Muscle of arm (tissue), 12 donors: ENCODE data around the gene KLHL17. TPM values are rescaled to one million over a fixed set of nuclear protein-coding genes. Genes with fewer than 3 reads are reported as not detected.
"Not testable (repeated sequence)": the region's sequence is repeated elsewhere in the genome, so short reads cannot be mapped to it uniquely, and the experiment has no call there.

Experiments used
- DNase-seq: peaks from one replicate; pipeline ENCODE4 v3.0.0-alpha.2; 2013
- polyA plus RNA-seq, 12 donors: library from polyadenylated mRNA; unstranded; fragments of 120-200 nt; gene quantifications; one replicate each; pipeline ENCODE4 v1.2.1, GENCODE V29; 2013; ENCODE audit not compliant: insufficient read length in 12 of 12

The KLHL17 gene
- polyA plus RNA-seq, 12 donors = 2.6 to 11.4 (median 4.8) TPM; not detected in 2

DNA sequence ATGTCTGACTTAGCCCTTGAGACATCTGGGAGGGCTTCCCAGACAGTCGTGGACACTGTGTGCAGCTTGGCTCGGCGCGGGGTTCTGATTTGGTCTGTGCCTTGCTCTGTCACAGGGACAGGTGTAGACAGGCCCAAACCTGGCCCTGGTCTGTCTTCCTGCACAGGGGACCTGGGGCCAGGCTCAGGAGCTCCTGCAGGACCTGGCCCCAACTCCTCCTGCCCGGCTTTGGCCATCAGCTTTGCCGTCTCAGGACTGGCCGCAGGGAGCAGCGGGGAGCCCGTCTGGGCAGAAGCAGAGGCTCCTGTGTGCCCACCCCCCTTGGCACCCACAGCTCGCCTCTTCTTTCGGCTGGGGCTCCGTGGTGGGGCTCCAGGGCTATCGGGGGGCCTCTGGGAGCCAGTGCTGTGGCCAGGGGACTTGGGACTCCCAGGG, 19.8 kb downstream of the KLHL17 start:
- no peak for DNase-seq

DNA sequence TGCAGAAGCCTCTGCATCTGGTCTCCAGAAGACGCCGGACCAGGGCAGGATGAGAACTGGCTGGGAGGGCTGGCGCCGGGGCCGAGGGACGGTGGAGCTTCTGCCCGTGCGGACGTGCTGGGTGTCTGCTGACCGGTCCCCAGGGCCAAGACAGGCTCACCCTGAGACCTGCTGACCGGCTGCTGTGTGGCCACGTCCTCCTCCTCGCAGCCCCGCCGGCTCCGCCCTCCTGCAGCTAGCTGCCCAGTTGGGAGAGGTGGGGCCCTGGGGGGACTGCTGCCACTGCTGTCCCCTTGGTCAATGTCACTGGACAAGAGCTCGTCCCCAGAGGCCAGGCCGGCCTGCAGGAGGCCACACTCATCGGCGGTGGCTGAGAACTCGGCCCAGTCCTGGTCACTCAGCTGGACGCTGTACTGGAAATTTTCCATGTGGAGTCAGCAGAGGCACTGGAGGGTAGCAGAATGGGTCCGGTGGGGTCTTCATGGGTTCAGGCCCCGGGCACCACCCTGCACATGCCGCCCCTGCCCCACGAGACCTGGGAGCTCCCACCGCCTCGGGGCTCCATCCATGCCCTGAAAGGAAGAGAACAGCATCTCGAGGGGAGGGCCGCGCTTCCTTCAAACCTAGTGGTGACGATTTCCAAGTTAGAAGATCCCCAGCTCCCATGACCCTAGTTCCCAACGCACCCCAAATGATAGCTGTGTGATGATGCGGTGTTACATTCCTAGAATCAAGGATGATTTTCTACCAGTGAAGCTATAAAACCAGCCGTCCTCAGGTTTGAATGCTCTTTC, 20.4 kb downstream of the KLHL17 start:
- no peak for DNase-seq

DNA sequence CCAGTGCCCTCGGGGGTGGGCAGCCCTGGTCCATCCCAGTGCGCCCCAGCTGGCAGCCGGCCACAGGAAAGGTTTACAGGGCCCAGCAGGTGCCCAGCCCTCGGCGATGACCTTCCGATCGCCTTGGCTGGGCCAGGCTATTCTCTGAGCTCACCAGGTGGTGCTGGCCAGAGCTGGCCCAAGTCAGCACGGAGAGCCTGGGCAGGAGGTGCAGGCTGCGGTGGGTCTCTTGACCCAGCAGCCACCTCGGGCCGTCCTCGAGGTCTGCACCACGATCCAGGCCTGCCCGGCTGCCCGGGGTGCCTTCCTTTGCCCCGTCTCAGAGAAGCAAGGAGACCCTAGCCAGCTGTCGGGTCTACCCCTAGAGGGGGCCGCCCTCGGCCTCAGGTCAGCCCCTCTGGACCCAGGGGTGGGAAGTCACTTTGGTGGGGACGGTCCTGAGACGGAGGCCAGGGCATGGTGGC, 21.1 kb downstream of the KLHL17 start:
- no peak for DNase-seq

DNA sequence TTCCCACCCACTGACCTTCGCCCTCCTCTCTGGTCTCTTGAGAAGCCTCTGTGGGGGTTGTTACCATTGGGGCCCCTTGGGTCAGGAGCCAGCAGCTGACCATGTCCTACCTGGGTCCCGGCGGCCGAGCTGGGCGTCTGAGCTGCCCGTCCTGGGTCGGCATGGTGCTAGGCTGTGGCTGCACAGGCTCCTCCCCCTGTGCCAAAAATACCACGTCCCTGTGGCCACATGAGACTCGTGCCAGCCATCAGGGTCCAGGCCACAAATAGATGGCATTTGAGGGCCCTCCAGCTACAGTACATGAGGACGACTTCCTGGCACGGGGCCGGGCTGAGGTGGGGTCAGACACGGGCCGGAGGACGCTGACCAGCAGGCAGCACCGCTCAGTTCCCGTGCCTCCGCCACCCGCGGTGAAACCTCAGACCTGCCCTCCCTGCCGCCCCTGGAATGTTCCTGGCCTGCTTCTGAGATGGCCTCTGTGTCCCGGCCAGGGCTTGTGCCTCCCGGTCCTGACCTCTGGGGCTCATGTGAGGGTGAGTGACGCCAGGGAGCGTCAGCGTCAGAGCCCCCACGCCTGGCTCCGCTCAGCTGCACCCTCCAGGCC, 21.7 kb downstream of the KLHL17 start, which contains the start of gene PERM1:
Gene PERM1 (minus strand): TSS at position 139 of the 604 bp plus-strand sequence. CDS start 1,064 bp downstream, outside the sequence.
- DNase-seq = no peak

DNA sequence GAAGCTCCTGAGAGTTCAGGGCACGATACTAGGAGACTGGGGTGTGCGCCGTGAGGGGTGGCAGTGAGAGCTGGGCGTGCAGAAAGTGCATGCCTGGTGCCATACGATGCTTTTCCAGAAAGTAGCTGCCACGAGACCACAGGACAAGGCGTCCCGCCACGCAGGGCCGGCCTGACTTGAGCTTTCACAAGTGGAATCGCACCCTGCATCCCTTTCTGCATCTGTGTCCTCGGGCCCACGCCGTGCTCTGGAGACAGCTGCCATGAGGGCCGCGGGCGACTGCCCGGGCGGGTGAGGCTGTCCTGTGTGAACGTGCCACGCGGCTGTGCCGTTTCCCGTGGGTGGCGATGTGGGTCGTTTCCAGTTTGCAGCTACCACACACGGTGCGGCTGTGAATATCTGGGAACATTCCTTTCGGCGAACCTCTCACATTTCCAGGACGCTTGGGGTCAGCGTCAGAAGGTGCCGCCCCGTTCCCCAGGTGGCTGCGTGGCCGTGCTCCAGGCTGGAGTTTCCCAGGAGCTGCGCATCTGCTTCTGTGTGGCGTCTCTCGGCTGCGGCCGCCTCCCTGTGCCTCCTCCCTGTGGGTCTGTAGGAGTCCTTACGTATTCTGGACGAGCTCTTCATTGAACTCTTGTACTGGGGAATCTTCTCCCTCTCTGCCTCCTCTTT, 22.5 kb downstream of the KLHL17 start:
- DNase-seq = no peak

DNA sequence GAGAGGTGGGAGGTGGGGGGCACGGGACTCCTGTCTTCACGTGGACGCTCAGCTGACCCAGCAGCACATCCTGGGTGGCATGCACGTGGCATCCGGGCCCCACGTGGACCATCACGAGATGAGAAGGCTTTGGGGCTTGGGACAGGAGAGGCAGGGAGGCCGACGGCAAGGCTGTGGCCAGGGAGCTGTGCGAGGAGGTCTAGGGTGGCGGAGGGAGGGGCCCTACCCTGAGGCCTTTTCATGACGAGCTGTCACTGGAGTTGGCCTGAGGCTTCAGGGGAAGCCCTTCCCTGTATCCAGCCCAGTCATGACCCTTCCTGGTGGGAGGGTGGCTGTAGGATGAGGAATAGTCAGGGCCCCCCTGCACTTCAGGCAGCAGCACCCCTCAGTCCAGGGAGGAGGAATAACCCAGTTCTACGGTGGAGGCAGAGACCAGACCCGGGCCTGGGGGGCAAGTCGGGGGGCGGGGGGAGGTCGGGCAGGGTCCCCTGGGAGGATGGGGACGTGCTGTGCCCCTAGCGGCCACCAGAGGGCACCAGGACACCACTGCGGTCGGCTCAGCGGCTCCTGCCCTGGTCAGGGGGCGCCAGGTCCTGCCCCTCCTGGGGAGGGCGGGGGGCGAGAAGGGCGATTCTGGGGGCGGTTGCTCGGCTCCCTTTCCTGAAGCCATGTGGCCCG, 23.6 kb downstream of the KLHL17 start:
- no peak for DNase-seq

DNA sequence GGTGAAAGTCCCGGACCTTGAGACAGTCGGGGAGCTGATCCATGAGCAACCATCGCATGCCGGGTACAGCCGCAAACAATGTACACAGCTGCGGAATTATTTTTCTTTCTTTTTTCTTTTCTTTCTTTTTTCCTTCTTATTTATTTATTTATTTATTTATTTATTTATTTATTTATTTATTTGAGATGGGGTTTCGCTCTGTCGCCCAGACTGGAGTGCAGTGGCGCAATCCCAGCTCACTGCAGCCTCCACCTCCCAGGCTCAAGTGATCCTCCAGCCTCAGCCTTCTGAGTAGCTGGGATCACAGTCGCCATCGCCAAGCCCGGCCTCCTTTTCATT, 24.1 kb downstream of the KLHL17 start:
- DNase-seq = no peak

DNA sequence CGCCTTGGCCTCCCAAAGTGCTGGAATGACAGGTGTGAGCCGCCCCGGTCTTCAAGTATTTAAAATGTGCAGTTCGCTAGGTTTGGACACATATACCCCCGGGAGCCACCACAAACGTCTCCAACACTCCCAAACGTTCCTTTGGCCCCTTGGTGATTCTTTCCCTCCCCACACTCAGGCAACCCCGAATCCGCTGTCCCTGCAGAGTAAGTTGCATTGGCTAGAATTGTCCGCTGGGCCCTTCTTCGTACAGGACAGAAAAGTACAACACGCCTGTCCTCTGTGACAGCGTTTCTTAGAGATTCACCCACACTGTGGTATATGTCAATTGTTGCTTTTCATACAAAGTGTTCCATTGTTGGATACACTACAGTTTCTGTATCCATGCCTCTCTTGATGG, 24.7 kb downstream of the KLHL17 start:
- DNase-seq = no peak

DNA sequence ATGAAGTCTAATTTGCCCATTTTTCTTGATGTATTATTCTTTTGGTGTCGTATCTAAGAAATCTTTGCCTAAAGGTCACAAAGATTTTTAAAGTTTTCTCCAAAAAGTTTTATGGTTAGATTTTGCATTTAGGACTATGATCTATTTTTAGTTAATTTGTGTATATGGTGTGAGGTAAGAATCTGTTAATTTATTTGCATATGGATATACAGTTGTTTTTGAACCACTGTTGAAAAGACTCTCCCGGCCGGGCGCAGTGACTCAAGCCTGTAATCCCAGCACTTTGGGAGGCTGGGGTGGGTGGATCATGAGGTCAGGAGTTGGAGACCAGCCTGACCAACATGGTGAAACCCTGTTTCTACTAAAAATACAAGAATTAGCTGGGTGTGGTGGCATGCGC, 27.7 kb downstream of the KLHL17 start:
- DNase-seq = not testable (repeated sequence)

DNA sequence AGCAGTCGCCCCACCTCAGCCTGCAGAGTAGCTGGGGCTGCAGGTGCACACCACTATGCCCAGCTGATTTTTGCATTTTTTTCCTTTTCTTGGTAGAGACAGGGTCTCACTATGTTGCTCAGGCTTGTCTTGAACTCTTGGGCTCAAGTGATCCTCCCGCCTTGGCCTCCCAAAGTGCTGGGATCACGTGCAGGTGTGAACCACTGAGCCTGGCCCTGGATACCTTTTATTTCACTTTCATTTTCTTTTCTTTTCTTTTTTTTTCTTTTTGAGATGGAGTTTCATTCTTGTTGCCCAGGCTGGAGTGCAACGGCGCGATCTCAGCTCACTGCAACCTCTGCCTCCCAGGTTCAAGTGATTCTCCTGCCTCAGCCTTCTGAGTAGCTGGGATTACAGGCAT, 30.9 kb downstream of the KLHL17 start:
- DNase-seq = not testable (repeated sequence)

DNA sequence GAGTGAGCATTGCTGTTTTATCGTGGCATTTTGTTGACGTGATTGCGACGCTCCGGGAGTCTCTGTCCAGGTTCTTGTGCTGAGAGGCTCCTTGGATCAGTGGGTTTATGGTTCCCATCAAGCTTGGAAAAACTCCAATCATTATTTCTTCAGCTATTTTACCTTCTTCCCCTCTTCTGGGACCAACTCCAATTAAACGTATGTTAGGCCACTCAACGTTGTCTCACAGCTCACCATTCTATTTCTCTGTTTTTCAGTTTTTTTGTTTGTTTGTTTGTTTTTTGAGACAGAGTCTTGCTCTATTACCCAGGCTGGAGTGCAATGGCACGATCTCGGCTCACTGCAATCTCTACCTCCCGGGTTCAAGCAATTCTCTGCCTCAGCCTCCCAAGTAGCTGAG, 31.5 kb downstream of the KLHL17 start:
- DNase-seq = no peak

DNA sequence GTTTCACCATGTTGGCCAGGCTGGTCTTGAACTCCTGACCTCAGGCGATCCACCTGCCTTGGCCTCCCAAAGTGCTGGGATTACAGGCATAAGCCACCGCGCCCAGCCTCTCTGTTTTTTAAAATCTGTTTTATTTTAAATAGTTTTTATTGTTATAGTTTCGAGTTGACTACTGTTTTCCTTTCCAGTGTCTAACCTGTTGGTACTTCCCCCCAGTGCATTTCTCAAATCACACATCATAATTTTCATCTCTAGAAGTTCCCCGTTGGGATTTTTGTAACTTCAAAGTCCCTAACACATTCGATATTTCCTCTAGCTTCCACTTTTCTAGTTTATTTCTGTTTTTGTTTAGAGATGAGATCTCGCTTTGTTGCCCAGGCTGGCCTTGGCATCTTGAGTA, 32.0 kb downstream of the KLHL17 start:
- DNase-seq = no peak

DNA sequence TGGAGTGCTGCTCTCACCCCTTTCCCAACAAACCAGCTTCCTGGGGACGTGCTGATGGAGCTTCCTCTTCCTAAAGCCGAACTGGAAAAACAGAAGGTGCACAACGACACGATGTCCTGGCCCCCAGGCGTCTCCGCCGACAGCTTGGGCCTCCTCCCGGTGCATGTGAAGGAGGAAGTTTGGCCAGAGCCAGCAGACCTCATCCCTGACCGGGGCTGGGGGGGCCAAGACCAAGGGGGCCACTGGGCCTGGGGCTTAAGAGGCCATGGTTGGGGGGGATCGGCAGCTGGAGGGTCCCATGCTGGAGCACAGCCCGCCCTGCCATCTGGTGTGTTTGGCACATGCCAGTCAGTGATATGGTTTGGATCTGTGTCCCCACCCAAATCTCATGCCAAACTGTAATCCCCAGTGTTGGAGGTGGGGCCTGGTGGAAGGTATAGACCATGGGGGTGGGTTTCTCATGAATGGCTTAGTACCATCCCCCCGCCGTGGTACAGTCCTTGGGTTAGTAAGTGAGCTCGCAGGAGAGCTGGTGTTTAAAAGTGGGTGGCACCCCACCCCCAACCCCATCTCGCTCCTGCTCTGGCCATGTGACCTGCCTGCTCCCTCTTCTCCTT, 33.1 kb downstream of the KLHL17 start:
- no peak for DNase-seq

DNA sequence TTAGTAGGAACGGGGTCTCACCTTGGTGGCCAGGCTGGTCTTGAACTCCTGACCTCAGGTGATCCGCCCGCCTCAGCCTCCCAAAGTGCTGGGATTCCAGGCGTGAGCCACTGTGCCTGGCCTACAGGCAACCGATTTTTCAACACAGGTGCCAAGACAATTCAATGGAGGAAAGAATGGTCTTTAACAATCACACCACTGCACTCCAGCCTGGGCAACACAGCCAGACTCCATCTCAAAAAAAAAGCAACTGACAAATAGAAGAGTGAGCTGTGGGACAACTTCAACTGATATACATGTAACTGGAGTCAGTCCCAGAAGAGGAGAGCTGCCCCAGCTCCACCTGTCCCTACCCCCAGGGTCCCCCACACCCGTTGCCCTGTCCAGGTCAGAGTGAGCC, 34.2 kb downstream of the KLHL17 start:
- DNase-seq = not testable (repeated sequence)

DNA sequence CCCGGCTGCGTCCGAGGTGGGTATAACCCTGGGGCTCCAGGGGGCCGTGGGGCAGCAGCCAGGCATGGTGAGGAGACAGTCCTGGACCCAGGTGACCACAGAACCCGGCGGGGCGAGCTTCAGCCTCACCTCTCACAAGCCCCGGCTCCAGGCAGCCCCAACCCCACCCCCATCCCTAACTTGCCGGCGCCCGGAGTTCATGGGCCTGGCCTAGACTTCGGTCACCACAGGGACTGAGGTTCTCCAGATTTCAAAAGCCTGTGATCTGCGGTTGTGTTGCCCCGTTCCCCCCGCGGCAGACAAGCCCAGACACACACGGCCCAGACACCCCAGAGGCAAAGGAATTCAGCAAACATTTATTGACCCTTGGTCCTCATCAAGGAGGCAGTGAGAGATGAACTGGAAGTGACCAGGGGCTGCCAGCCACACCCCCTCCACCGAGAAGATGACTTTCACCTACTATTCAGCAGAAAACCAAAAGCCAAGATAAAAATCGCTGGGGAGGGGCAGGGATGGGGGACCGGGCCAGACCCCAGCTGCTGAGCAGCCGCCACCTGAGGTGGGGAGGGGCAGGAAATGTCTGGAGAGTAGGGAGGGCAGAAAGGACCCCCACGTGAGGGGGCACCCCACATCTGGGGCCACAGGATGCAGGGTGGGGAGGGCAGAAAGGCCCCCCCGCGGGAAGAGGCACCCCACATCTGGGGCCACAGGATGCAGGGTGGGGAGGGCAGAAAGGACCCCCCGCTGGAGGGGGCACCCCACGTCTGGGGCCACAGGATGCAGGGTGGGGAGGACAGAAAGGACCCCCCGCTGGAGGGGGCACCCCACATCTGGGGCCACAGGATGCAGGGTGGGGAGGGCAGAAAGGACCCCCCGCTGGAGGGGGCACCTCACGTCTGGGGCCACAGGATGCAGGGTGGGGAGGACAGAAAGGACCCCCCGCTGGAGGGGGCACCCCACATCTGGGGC, 35.6 kb downstream of the KLHL17 start:
- no peak for DNase-seq

DNA sequence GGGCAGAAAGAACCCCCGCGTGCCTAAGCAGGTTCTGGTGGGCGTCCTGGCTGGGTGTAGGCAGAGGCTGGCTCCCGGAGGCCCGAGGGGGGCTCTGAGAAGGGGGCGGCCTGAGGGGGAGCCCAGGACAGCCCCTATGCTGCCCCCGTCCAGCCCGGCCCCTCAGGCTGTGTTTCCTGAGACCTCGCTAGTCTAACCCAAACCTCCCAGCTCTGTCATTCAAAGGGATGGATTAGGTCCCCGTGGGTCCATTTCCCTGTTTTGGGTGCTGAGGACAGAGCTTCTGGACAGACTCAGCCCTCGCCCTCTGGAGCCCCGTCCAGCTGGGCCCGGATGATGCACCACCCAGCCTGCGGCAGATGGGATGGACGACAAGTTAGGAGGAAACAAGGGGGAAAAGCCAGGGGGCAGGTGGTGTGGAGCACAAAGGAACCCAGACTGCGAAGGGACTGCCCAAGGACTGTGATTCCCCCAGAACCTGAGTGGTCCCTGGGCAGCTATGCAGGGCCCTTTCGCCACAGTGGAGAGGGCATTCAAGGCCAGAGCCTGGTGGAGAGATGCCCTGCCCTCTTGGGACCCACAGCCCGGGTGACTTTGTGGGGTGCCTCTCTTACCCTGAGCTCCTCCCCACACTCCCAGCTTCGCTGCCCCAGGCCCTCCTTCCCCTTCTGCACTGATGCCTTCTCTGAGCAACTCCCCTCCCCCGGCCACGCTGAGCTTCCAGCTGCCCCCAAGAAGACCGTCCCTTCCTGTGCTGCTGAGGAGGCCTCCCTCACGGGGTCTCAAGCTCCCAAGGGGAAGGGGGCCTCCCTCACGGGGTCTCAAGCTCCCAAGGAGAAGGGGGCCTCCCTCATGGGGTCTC, 36.7 kb downstream of the KLHL17 start:
- DNase-seq = no peak

DNA sequence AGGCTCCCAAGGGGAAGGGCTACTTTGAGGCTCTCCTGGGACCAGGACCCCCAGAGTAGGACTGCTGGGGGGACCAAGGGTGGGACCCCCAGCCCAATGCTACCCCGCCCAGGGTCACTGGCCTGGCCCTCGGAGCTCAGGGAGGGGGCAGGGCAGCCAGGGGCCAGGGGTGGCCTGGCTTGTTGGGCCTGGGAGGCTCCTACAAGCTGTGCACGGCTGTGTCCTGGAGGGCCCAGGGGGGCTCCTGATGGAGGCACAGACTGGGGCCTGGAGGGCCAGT, 37.3 kb downstream of the KLHL17 start:
- no peak for DNase-seq

DNA sequence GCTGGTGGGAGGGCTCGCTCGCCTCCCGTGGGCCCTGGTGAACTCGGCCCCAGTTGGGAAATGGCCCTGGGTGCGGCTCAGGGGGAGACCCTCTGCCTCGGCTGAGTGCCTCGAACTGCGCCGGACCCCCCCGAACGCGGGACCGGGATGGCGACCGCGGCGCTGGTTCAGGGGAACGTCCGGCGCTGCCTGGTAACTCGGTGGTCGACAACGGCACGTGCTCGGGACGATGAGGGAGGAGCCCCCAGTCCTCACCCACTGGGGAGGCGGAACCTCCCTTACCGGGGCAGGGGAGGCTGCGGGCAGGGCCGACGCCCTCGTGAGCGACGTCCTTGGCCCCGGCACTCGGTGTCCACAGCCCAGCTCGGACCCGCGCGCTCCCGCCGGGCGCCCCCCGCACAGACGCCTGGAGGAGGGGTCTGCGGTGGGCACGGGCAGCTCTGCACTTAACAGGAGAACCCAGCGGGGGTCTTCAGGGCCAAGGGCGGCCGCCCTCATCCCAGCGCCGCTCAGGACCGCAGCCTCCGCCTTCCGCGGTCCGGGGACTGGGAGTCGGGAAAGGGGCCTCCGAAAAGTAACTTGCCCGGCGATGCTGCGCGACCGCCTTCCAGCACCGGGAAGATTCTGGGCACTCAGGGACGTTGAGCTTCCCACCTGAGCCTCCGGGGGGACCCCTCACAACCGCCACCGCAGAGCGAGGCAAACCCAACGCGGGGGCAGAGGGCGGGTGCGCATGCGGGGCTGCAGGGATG, 37.8 kb downstream of the KLHL17 start:
- DNase-seq = no peak

DNA sequence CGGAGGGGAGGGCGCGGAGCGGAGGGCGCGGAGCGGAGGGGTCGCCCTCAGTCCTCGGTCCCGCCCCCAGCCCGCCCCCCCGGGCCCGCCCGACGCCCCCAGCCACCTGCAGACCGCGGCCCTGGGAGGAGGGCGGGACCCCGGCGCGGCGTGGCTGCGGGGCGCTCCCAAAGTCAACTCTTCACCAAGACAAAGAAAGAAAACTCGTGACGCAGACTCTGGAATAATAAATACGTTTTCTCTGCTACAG, 38.3 kb downstream of the KLHL17 start:
- no peak for DNase-seq
